CD1c-positive myeloid dendritic cell (primary cell): Measurements from ENCODE around the gene RTKN.

ENCODE experiments used
- DNase-seq: peaks from one replicate; pipeline ENCODE4 v3.0.0-alpha.2; 2016; ENCODE audit errors: extremely low spot score

RTKN gene

DNA sequence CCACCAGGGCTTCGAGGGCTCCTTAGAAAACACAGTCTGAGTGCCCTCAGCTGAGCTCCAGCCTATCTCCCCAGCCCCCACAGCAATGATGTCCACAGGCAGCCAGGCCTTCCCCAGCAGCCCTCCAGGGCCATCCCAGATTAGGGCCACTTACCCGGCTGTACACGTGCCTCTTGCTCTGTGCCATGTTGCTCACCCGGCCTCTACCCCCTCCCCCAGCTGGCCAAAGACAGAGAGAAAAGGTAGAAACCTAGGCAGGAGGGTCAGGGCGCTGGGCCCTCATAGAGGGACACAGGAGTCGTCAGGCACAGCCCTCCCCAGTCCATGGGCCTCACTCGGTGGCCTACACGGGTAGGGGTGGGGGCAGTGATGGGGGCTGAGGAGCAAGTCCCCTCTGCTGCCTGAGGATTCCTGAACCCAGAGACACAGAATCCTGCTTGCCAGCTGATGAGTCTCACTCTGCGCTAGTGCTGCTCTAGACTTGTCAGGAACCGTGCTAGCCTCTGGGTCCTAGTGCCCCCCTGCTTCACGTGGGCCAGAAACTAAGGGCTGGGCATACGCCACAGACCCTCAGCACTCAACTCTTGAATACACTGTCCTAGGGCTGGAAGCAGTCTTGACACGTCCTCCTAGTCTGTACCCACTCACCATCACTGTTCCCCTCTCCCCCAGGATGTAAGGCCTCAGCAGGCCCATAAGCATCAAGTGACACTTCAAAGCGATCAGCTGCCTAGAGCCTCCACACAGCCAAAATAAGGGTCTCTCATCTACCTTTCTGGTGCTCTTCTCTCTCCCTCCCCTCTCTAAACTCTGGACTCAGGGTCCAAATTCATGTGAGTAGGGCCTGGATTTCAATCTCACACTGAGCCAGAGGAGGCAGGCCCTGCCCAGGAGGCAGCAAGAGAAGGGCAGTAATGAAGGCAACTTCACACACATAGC, 61.6 kb downstream of the RTKN start, which contains the start of gene DCTN1:
Gene DCTN1, minus strand, starts transcription at position 461 of the 939 bp plus-strand sequence. Its CDS starts 274 bp downstream, at position 187.
- DNase-seq = no peak

DNA sequence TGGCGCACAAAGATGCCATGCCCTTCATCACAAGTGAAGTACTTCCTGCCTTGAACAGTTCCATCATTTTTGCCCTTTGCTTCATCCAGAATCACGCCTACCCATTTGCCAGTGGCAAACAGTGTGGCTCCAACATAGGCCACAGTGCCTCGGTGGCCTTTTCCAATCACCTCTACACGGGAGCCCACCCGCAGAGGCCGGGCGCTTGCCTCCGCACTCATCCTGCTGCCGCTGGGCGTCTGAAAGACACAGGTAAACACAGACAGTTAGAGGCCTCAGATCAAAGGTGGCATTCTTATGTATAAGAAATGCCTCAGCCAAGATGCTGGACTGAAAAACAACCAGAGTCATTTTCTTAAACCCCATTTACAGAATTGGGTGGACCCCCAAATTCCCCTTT, 63.7 kb downstream of the RTKN start:
- DNase-seq = no peak

DNA sequence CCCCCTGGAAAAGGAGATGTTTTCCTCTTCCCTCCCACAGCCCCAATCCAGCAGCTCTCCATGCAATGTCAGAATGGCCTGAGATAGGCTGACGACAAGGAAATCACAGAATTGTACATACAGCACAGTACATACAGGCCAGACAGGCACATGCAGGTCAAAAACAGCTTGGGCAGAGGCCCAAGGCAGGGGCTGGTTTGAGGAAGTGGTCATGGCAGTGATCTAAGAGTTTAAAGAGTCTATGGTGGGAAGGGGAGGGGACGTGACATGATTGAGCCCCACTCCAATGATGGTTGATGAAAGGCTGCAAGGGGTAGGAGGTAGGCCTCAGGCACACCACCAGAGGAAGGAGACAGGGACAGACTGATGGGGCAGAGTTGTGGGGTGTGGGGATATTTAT, 65.9 kb downstream of the RTKN start:
- no peak for DNase-seq
